K562 (cell line): Measurements from ENCODE around the gene SART3. TPM values are rescaled to one million over a fixed set of nuclear protein-coding genes. Genes with fewer than 3 reads are reported as not detected.
A peak's percentile ranks its signal among the peaks of the same experiment; 100 is the strongest.

ENCODE experiments used
- CLOCK ChIP-seq: fragments of 250-450 bp; sonication (Bioruptor Pico); IDR thresholded peaks from 2 replicates; pipeline ENCODE4 v1.4.0; 2020; ENCODE audit warnings: mild to moderate bottlenecking, moderate library complexity, borderline replicate concordance
- GATAD2A ChIP-seq: fragments of 450-650 bp; IDR thresholded peaks from 2 replicates; pipeline ENCODE4 v1.6.1; 2017
- HNRNPUL1 ChIP-seq: fragments of 200-400 bp; formaldehyde crosslinking; IDR thresholded peaks from 2 replicates; pipeline ENCODE4 v1.6.1; 2017; ENCODE audit warnings: low read length
- IRF9 ChIP-seq: fragments of 450-650 bp; IDR thresholded peaks from 2 replicates; pipeline ENCODE4 v1.6.1; 2016; ENCODE audit warnings: missing biosample characterization, missing genetic modification characterization
- PURB ChIP-seq: sonication (generic); formaldehyde crosslinking; IDR thresholded peaks from 2 replicates; pipeline ENCODE4 v1.9.0; 2021; ENCODE audit warnings: low read depth, mild to moderate bottlenecking, missing genetic modification reagents
- RERE ChIP-seq: sonication (generic); formaldehyde crosslinking; IDR thresholded peaks from 2 replicates; pipeline ENCODE4 v1.8.0; 2023; ENCODE audit warnings: missing genetic modification reagents, mild to moderate bottlenecking, borderline replicate concordance
- ZNF318 ChIP-seq, 2 experiments: fragments of 450-650 bp; IDR thresholded peaks; 2 replicates each; pipeline ENCODE4 v1.6.1; 2016; ENCODE audit warnings: mild to moderate bottlenecking in 2 of 2, borderline replicate concordance in 1 of 2, low read depth in 1 of 2, moderate library complexity in 1 of 2
- polyA plus RNA-seq, 8 experiments: library from polyadenylated mRNA; depleted of rRNA in 4 of 8; stranded (reverse) in 5 of 8; unstranded in 3 of 8; fragments of >200 nt; fragmentation: Nextera tagmentation in 2 of 8; fragmentation: Illumina TruSeq in 1 of 8; extraction: Ambion mirVana in 2 of 8; extraction: Trizol in 1 of 8; gene quantifications; 2 replicates each; pipeline versions ENCODE4 v1.2.1 to v1.2.3, GENCODE V29; 2011 to 2014; ENCODE audit warnings: inconsistent platforms in 1 of 8, missing spikeins in 1 of 8
- total RNA-seq, 7 experiments: library from RNA; depleted of rRNA in 6 of 7; stranded (reverse); fragments of >200 nt in 6 of 7; fragmentation: Illumina TruSeq in 2 of 7; extraction: Trizol in 2 of 7; gene quantifications; 2 replicates each; pipeline versions ENCODE4 v1.2.1 to v1.2.3, GENCODE V29; 2011 to 2021; ENCODE audit warnings: low replicate concordance in 1 of 7

SART3 gene
- total and polyA plus RNA-seq, 9 of the 15 experiments (the other 6 are each of a cell fraction or from before 2014, with no cell fraction given), result 8.9 to 167 (median 56.7) TPM

- no peak for TF ChIP-seq ZNF318 (IDR thresholded peaks at IDR 0.05; ENCODE audit: borderline replicate concordance in 1 of 2, low read depth in 1 of 2)
- peak; percentile 42; the same call in 1 of the 2 replicates for TF ChIP-seq GATAD2A
- TF ChIP-seq RERE (CRISPR knock-in tag), result no peak
- TF ChIP-seq HNRNPUL1, result no peak
- TF ChIP-seq CLOCK (CRISPR knock-in tag), result no peak
- no peak for TF ChIP-seq IRF9 (tag)
- TF ChIP-seq PURB, result no peak
Measured at GRCh38 chr12:108560752-108561719, at the start of gene SART3 (continued).
